ENCODE data around the gene UPF1.

Gene UPF1

GRCh38 chr19:18831524-18832305 lies at the start of gene UPF1:
Gene UPF1 (plus strand): TSS chr19:18831959. CDS start chr19:18832210, 251 bp downstream.
- H3K27ac Mint-ChIP-seq: peak within 1 kb of the TSS; percentile 18 to 91 (median 86)
- H3K9me3 Mint-ChIP-seq: peaks cover 6% of the 10 kb centered on the region
- H3K36me3 Mint-ChIP-seq (ENCODE audit: low read depth): peaks cover 28% of the 10 kb centered on the region
- peaks cover 5% of the 10 kb centered on the region for H3K27me3 Mint-ChIP-seq (ENCODE audit: low read depth)
- H3K4me1 Mint-ChIP-seq: peaks cover 30% of the 10 kb centered on the region
- H3K4me3 Mint-ChIP-seq: peak within 1 kb of the TSS; percentile 98 to 99 (median 99)
- TF ChIP-seq CTCF (IDR thresholded peaks at IDR 0.05; ENCODE audit: unreplicated experiment in 3 of 3): no peak

- no peak overlapping the region for H3K4me3 Mint-ChIP-seq
- no peaks in the 10 kb centered on the region for H3K36me3 Mint-ChIP-seq (ENCODE audit: low read depth)
- TF ChIP-seq CTCF (IDR thresholded peaks at IDR 0.05; ENCODE audit: unreplicated experiment in 3 of 3): no peak
- H3K4me1 Mint-ChIP-seq: peaks cover 5% of the 10 kb centered on the region
- H3K27ac Mint-ChIP-seq: no peak overlapping the region
- H3K9me3 Mint-ChIP-seq: peaks cover 4% of the 10 kb centered on the region
- H3K27me3 Mint-ChIP-seq (ENCODE audit: low read depth): peaks cover 52% of the 10 kb centered on the region
Observed at GRCh38 chr19:18782559-18783225, 49.1 kb upstream of the UPF1 start.

GRCh38 chr19:18783958-18784785 lies 47.6 kb upstream of the UPF1 start:
- peaks cover 53% of the 10 kb centered on the region for H3K27me3 Mint-ChIP-seq (ENCODE audit: low read depth)
- no peak overlapping the region for H3K27ac Mint-ChIP-seq
- H3K4me1 Mint-ChIP-seq: peaks cover 5% of the 10 kb centered on the region
- H3K36me3 Mint-ChIP-seq (ENCODE audit: low read depth): no peaks in the 10 kb centered on the region
- H3K4me3 Mint-ChIP-seq: peak overlapping the region in 1 of 3 experiments; percentile 5
- peaks cover 5% of the 10 kb centered on the region for H3K9me3 Mint-ChIP-seq
- no peak for TF ChIP-seq CTCF (IDR thresholded peaks at IDR 0.05; ENCODE audit: unreplicated experiment in 3 of 3)

- H3K36me3 Mint-ChIP-seq (ENCODE audit: low read depth): no peaks in the 10 kb centered on the region
- H3K4me3 Mint-ChIP-seq: no peak overlapping the region
- no peak for TF ChIP-seq CTCF (IDR thresholded peaks at IDR 0.05; ENCODE audit: unreplicated experiment in 3 of 3)
- no peak overlapping the region for H3K27ac Mint-ChIP-seq
- peaks cover 5% of the 10 kb centered on the region for H3K9me3 Mint-ChIP-seq
- peaks cover 5% of the 10 kb centered on the region for H3K4me1 Mint-ChIP-seq
- peaks cover 58% of the 10 kb centered on the region for H3K27me3 Mint-ChIP-seq (ENCODE audit: low read depth)
Observed at GRCh38 chr19:18784786-18785120, 47.0 kb upstream of the UPF1 start.

- H3K9me3 Mint-ChIP-seq: peaks cover 5% of the 10 kb centered on the region
- no peak overlapping the region for H3K27ac Mint-ChIP-seq
- H3K27me3 Mint-ChIP-seq (ENCODE audit: low read depth): peaks cover 65% of the 10 kb centered on the region
- H3K4me1 Mint-ChIP-seq: peaks cover 9% of the 10 kb centered on the region
- no peak for TF ChIP-seq CTCF (IDR thresholded peaks at IDR 0.05; ENCODE audit: unreplicated experiment in 3 of 3)
- peak overlapping the region; percentile 26 to 40 (median 39) for H3K4me3 Mint-ChIP-seq
- no peaks in the 10 kb centered on the region for H3K36me3 Mint-ChIP-seq (ENCODE audit: low read depth)
Observed at GRCh38 chr19:18785179-18786124, 46.3 kb upstream of the UPF1 start.
